GM12873 (cell line): Measurements from ENCODE around the gene AGBL4.

Experiments
- CTCF ChIP-seq: IDR thresholded peaks from 2 replicates; pipeline ENCODE4 v1.5.1; 2012; ENCODE audit warnings: low read depth, mild to moderate bottlenecking, moderate library complexity, low read length, control low read depth; ENCODE audit not compliant: insufficient read depth; ENCODE audit errors: missing control alignments

The AGBL4 gene

DNA sequence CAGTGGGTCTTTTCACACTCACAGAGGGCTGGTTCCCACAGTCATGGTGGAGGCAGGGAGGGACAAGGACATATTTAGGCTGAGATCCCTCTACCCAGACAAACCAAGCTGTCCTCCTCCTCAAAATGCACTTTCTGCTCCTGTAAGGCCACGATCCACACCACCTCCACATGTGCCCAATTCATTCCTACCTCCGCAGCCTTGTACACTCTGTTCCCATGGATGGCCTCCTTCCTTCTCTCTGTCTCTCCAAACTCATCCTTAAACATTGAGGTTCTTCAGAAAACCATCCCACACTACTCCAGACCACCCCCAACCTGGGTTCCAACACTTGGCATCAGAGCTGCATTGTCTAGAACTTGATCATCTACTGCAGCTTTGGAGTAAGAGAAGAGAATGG, 842.7 kb downstream of the AGBL4 start:
- no peak for TF ChIP-seq CTCF

GRCh38 chr1:49171941-49172593, 851.7 kb downstream of the AGBL4 start:
- TF ChIP-seq CTCF = no peak

DNA sequence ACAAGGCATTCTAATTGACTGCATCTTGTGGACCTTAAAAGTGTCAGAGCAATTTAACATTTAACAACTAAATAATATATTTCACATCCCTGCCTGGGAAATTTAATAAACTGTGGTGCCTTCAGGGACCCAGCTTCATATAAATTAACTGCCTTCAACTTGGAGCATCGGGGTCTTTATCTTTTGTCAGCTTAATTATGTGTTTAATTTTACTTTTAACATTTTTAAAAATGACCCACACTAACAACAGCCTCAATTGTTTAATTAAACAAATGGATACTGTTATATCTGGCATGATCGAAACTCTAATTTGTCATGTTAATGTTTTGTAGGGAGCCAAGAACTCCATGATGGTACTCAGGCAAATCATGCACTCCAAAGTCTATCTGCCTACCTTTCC, 857.7 kb downstream of the AGBL4 start:
- TF ChIP-seq CTCF = no peak

DNA sequence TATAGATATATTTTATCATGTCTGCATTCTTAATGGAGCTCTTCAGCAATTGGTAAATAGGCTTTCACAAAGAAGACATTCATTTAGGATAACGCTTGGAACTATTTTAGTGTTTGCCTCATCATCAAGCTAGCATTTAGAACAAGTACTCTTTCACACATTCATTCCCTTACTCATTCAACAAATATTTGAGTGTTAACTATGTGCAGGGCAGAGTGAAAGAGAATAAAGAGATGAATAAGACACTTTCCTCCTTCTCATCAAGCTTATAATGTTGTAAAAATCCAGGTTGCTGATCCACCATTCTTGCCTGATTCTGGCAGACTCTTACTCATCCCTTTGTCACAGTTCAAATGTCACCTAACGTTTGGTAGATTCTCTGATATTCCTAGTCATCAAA, 860.7 kb downstream of the AGBL4 start:
- no peak for TF ChIP-seq CTCF

DNA sequence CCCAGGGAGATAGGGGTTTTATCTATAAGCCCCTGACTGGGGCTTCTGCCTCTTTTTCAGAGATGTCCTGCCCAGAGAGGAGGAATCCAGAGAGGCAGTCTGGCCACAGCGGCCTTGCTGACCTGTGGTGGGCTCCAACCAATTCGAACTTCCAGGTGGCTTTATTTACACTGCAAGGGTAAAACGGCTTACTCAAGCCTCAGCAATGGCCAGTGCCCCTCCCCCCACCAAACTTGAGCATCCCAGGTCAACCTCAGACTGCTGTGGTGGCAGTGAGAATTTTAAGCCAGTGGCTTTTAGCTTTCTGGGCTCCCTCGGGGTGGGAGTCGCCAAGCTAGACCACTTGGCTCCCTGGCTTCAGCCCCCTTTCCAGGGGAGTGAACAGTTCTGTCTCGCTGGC, 863.1 kb downstream of the AGBL4 start:
- TF ChIP-seq CTCF = no peak

- TF ChIP-seq CTCF = no peak
Measured at GRCh38 chr1:49136738-49137251, 887.0 kb downstream of the AGBL4 start.

- no peak for TF ChIP-seq CTCF
Measured at GRCh38 chr1:49125746-49126145, 898.0 kb downstream of the AGBL4 start.
